K562 (cell line): ENCODE data around the gene SMC5. TPM values are rescaled to one million over a fixed set of nuclear protein-coding genes. Genes with fewer than 3 reads are reported as not detected.

Source experiments
- CTBP1 ChIP-seq: fragments of 450-650 bp; IDR thresholded peaks from 2 replicates; pipeline ENCODE4 v1.6.1; 2016; ENCODE audit warnings: borderline replicate concordance
- DPF2 ChIP-seq: fragments of 450-650 bp; IDR thresholded peaks from 2 replicates; pipeline ENCODE4 v1.6.1; 2016
- JUNB ChIP-seq: fragments of 450-650 bp; formaldehyde crosslinking; conservative IDR thresholded peaks from 2 replicates; pipeline ENCODE4 v1.4.0; 2020; ENCODE audit warnings: mild to moderate bottlenecking
- KAT7 ChIP-seq: sonication (generic); formaldehyde crosslinking; IDR thresholded peaks from 2 replicates; pipeline ENCODE4 v1.8.0; 2022; ENCODE audit warnings: missing genetic modification reagents, mild to moderate bottlenecking, borderline replicate concordance
- KLF1 ChIP-seq: fragments of 450-650 bp; IDR thresholded peaks from 2 replicates; pipeline ENCODE4 v1.6.1; 2016; ENCODE audit warnings: missing genetic modification characterization, missing compliant biosample characterization
- LCOR ChIP-seq: sonication (generic); formaldehyde crosslinking; IDR thresholded peaks from 2 replicates; pipeline ENCODE4 v1.8.0; 2022; ENCODE audit warnings: mild to moderate bottlenecking, missing genetic modification reagents
- SMAD2 ChIP-seq: fragments of 150-350 bp; IDR thresholded peaks from 2 replicates; pipeline ENCODE4 v1.6.1; 2014; ENCODE audit warnings: low read depth, mild to moderate bottlenecking, low read length
- YBX1 ChIP-seq: fragments of 450-650 bp; IDR thresholded peaks from 2 replicates; pipeline ENCODE4 v1.7.1; 2016; ENCODE audit warnings: mild to moderate bottlenecking
- ZBTB17 ChIP-seq: fragments of 450-650 bp; formaldehyde crosslinking; IDR thresholded peaks from 2 replicates; pipeline ENCODE4 v1.4.0; 2020; ENCODE audit warnings: mild to moderate bottlenecking
- ZKSCAN8 ChIP-seq: fragments of 200-800 bp; sonication (Bioruptor generic); IDR thresholded peaks from 2 replicates; pipeline ENCODE4 v1.6.1; 2016; ENCODE audit warnings: missing genetic modification characterization, missing compliant biosample characterization
- polyA plus RNA-seq, 8 experiments: library from polyadenylated mRNA; depleted of rRNA in 4 of 8; stranded (reverse) in 5 of 8; unstranded in 3 of 8; fragments of >200 nt; fragmentation: Nextera tagmentation in 2 of 8; fragmentation: Illumina TruSeq in 1 of 8; extraction: Ambion mirVana in 2 of 8; extraction: Trizol in 1 of 8; gene quantifications; 2 replicates each; pipeline versions ENCODE4 v1.2.1 to v1.2.3, GENCODE V29; 2011 to 2014; ENCODE audit warnings: inconsistent platforms in 1 of 8, missing spikeins in 1 of 8
- total RNA-seq, 7 experiments: library from RNA; depleted of rRNA in 6 of 7; stranded (reverse); fragments of >200 nt in 6 of 7; fragmentation: Illumina TruSeq in 2 of 7; extraction: Trizol in 2 of 7; gene quantifications; 2 replicates each; pipeline versions ENCODE4 v1.2.1 to v1.2.3, GENCODE V29; 2011 to 2021; ENCODE audit warnings: low replicate concordance in 1 of 7
- TF ChIP-seq, protein P1 (sequence below), 2 experiments: fragments of 150-350 bp in 1 of 2; IDR thresholded peaks; 2 replicates each; pipeline ENCODE4 v1.6.1; 2012 to 2016; ENCODE audit warnings: low read depth in 2 of 2, low read length in 2 of 2, mild to moderate bottlenecking in 1 of 2, moderate library complexity in 1 of 2
- TF ChIP-seq, protein P2 (sequence below), 3 experiments: fragments of 200-800 bp in 1 of 3; fragments of 250-450 bp in 1 of 3; fragments of 450-650 bp in 1 of 3; sonication (Bioruptor Pico) in 1 of 3; sonication (Bioruptor generic) in 1 of 3; formaldehyde crosslinking in 1 of 3; IDR thresholded peaks; 2 replicates each; pipeline versions ENCODE4 v1.6.1 to v1.8.0; 2016 to 2022; ENCODE audit warnings: mild to moderate bottlenecking in 2 of 3, missing genetic modification characterization in 2 of 3, missing compliant biosample characterization in 1 of 3, moderate library complexity in 1 of 3

SMC5 gene
- total and polyA plus RNA-seq, 9 of the 15 experiments (the other 6 are each of a cell fraction or from before 2014, with no cell fraction given) = 3.5 to 43.2 (median 21.4) TPM

DNA sequence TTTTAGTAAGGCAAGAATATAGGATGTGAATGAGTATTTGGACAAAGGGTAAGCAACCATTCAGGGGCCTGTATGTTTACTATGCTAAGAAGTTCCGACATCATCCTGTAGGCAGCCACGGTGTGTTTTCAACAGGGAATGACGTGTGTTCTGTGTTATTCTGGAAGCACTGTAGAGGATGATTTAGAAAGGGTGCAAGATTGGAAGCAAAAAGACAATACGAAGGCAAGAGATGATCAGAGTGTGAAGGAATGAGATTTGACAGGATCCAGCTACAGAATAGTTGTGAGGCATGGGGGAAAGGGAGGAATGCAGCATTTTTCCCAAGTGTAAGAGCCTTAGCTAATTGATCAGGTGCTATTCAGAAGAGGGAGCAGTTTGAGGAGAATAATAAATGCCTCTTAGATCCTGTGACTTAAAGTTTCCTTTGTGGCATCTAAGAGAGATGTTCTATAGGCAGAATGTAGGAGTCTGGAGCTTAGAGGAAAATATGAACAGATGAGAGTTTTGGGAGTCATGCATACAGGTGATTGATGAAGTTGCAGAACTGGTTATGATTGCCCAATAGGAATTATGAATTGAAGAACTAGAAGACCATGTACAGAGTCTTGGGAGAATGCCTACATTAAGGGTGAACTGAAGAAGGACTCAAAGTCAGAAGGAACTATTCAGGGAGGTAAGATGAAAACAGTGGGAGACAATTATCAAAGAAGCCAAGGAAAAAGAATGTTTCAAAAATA is 2.5 kb downstream of the SMC5 start (continued):
- TF ChIP-seq JUNB (CRISPR knock-in tag) = no peak
- no peak for TF ChIP-seq ZBTB17 (CRISPR knock-in tag)
- TF ChIP-seq KLF1 (tag) = no peak
- no peak for TF ChIP-seq LCOR (CRISPR knock-in tag)
- TF ChIP-seq ZKSCAN8 = no peak
- TF ChIP-seq, protein P1, sequence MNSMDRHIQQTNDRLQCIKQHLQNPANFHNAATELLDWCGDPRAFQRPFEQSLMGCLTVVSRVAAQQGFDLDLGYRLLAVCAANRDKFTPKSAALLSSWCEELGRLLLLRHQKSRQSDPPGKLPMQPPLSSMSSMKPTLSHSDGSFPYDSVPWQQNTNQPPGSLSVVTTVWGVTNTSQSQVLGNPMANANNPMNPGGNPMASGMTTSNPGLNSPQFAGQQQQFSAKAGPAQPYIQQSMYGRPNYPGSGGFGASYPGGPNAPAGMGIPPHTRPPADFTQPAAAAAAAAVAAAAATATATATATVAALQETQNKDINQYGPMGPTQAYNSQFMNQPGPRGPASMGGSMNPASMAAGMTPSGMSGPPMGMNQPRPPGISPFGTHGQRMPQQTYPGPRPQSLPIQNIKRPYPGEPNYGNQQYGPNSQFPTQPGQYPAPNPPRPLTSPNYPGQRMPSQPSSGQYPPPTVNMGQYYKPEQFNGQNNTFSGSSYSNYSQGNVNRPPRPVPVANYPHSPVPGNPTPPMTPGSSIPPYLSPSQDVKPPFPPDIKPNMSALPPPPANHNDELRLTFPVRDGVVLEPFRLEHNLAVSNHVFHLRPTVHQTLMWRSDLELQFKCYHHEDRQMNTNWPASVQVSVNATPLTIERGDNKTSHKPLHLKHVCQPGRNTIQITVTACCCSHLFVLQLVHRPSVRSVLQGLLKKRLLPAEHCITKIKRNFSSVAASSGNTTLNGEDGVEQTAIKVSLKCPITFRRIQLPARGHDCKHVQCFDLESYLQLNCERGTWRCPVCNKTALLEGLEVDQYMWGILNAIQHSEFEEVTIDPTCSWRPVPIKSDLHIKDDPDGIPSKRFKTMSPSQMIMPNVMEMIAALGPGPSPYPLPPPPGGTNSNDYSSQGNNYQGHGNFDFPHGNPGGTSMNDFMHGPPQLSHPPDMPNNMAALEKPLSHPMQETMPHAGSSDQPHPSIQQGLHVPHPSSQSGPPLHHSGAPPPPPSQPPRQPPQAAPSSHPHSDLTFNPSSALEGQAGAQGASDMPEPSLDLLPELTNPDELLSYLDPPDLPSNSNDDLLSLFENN (IDR thresholded peaks at IDR 0.05; ENCODE audit: low read depth in 2 of 2, low read length in 2 of 2) = no peak
- TF ChIP-seq KAT7 (CRISPR knock-in tag) = no peak
- no peak for TF ChIP-seq YBX1
- no peak for TF ChIP-seq CTBP1
- no peak for TF ChIP-seq DPF2
- TF ChIP-seq, protein P2, sequence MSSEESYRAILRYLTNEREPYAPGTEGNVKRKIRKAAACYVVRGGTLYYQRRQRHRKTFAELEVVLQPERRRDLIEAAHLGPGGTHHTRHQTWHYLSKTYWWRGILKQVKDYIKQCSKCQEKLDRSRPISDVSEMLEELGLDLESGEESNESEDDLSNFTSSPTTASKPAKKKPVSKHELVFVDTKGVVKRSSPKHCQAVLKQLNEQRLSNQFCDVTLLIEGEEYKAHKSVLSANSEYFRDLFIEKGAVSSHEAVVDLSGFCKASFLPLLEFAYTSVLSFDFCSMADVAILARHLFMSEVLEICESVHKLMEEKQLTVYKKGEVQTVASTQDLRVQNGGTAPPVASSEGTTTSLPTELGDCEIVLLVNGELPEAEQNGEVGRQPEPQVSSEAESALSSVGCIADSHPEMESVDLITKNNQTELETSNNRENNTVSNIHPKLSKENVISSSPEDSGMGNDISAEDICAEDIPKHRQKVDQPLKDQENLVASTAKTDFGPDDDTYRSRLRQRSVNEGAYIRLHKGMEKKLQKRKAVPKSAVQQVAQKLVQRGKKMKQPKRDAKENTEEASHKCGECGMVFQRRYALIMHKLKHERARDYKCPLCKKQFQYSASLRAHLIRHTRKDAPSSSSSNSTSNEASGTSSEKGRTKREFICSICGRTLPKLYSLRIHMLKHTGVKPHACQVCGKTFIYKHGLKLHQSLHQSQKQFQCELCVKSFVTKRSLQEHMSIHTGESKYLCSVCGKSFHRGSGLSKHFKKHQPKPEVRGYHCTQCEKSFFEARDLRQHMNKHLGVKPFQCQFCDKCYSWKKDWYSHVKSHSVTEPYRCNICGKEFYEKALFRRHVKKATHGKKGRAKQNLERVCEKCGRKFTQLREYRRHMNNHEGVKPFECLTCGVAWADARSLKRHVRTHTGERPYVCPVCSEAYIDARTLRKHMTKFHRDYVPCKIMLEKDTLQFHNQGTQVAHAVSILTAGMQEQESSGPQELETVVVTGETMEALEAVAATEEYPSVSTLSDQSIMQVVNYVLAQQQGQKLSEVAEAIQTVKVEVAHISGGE (CRISPR knock-in tag; IDR thresholded peaks at IDR 0.05) = no peak
- no peak for TF ChIP-seq SMAD2
- TF ChIP-seq, all 486 proteins: peak for 0
